NCI-H446 treated with DMSO at 0.1 percent for 48 hours (cell line): Measurements from ENCODE around the gene CD9.
"Not testable (repeated sequence)": the region's sequence is repeated elsewhere in the genome, so short reads cannot be mapped to it uniquely, and the experiment has no call there.

Experiments used
- DNase-seq: peaks from one replicate; lab custom pipeline; 2025; lab: John Stamatoyannopoulos, UW

CD9 gene

DNA sequence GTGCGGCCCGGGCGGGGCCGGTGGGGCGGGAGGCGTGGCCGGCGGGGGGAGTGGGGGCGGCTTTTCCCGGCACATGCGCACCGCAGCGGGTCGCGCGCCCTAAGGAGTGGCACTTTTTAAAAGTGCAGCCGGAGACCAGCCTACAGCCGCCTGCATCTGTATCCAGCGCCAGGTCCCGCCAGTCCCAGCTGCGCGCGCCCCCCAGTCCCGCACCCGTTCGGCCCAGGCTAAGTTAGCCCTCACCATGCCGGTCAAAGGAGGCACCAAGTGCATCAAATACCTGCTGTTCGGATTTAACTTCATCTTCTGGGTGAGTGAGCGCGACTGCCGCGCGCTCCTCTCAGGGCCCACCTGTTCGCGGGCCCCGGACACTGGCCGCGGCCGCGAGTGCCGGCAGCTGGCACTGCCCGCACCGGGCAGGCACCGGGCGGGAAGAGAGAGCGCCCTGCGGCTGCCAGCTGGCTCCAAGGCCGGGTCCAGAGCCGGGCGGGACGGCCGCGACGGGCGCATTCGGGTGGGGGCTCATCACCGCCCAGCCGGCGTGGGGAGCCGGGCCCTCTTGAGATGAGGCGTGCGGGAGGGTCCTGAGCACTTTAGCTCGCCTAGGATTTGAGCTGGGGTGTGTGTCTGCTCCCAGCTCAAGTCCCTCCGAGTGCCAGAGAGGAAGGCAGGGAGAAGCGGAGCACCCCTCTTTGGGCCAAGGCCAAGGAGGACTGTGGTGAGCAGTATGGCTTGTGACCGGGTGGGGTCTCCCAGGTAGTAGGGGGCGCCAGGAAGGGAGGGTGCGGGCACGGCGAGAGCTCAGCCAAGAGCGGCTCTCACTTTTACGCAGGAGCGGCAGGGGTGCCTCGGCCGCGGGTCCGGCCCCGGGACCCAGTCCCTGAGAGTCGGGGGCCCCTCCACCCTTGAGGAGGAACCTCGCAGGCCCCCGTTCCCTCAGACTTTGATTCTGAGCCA lies at the start of gene CD9:
Gene CD9, plus strand, starts transcription at position 145 of the 957 bp plus-strand sequence. Its CDS starts 100 bp downstream, at position 245.
- DNase-seq, result peak; percentile 33

- DNase-seq, result no peak
Observed at GRCh38 chr12:6154730-6155459, 45.3 kb upstream of the CD9 start.

DNA sequence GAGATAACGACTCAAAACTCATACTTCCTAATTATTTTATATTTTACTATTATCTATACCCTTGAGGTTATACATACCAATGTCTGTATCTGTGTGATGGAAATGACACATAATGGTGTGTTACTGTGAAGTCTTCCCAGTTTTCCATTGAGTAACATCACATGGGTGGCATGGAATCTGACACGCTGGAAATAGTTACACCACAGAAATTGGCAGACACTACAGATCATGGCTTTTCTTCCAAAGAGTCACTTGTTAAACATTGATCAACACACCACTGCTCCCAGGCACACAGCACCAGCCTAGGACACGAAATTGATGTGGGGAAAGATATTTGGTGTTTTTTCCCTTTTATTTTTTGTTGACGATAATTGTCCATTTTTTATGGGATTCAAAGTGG lies 42.7 kb upstream of the CD9 start:
- no peak for DNase-seq

DNA sequence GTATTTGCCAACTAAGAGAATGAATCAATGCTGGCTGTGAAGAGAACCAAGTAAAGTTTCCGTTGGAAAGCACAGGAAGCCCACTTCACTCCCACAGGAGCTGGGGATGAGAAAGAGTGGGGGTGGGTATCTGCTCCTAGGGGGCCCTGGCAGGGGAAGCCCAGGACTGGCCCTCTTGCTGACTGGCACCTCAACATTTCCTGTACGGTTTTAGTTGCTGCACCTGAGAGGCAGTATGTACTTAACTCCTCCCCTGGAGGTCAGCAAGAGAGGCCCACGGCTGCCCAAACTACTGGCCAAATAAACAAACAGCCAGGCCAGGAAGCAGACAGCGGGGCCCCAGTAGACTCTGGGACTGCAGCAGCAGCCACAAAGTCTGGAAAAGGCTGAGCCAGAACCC lies 41.9 kb upstream of the CD9 start:
- DNase-seq, result no peak

DNA sequence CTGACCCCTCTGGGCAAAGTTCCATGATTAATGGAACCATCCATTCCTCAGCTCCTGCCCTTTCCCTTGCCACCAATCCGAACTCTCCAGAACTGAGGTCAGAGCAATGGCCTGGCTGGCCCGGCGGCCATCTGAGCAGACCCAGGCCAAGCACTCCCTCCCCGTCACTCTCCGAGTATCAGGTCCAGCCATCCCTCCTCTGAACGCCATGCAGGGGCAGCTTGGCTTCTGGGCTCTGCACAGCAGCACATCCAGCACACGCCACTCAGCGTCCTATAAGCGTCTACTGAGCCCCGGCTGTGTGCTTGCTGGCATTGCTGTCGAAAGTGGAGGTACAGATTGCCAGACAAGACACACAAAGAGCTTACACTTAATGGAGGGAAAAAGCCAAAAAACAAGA lies 41.5 kb upstream of the CD9 start:
- DNase-seq, result no peak

DNA sequence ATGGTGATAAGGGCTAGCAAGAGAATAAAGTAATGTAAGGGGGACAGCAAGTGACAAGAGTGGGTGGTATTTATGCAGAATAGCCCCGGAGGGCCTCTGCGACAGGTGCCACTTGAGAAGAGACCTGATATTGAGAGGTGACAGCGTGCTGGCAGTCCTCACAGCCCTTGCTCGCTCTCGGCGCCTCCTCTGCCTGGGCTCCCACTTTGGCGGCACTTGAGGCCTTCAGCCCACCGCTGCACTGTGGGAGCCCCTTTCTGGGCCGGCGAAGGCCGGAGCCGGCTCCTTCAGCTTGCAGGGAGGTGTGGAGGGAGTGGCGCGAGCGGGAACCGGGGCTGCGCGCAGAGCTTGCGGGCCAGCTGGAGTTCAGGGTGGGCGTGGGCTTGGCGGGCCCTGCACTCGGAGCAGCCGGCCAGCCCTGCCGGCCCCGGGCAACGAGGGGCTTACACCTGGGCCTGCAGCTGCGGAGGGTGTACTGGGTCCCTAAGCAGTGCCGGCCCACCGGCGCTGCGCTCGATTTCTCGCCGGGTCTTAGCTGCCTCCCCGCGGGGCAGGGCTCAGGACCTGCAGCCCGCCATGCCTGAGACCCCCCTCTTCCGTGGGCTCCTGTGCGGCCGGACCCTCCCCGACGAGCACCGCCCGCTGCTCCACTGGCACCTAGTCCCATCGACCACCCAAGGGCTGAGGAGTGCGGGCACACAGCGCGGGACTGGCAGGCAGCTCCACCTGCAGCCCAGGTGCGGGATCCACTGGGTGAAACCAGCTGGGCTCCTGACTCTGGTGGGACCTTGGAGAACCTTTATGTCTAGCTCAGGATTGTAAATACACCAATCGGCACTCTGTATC lies 40.8 kb upstream of the CD9 start:
- not testable (repeated sequence) for DNase-seq

DNA sequence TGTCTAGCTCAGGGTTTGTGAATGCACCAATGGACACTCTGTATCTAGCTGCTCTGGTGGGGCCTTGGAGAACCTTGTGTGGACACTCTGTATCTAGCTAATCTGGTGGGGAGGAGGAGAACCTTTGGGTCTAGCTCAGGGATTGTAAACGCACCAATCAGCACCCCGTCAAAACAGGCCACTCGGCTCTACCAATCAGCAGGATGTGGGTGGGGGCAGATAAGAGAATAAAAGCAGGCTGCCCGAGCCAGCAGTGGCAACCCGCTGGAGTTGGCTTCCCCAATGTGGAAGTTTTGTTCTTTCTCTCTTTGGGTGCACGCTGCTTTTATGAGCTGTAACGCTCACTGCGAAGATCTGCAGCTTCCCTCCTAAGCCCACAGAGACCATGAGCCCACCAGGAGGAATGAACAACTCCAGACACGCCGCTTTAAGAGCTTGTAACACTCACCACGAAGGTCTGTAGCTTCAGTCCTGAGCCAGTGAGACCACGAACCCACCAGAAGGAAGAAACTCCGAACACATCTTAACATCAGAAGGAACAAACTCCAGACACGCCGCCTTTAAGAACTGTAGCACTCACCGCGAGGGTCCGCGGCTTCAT lies 40.1 kb upstream of the CD9 start:
- not testable (repeated sequence) for DNase-seq

DNA sequence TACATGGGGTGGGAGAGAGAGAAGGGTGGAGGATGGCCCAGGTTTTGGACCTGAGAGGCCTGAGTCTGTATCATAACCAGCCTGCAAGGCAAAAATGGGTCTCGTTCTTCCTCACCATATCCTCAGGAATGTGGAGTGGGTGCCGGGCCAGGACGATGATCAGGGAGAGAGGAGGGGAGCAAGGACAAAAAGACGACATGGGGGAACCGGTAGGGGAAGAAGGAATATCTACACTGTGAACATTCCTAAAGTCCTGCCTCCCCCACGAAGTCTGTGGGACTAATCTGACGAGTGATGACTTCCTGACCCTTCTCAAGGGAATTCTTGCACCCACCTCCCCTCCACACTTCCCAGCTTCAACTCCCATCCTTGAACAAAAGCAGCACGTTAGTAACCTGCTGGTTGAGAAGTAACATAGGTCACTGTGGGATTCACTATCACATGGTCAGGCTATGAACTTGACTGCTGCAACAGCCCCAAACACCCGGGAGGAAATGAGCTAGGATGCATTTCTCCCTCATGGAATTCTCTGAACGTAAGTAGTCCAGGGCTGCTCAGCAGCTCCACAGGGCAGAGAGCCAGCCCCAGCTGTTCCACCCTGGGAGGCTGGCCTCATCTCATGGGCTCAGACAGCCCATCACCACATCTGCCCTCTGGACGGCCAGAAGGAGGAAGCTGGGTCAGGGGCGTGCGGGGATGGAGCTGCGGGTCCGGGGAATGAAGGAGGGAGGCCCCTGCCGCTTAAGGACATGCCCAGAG lies 38.9 kb upstream of the CD9 start:
- no peak for DNase-seq

- no peak for DNase-seq
Observed at GRCh38 chr12:6163416-6164060, 36.7 kb upstream of the CD9 start.

GRCh38 chr12:6165395-6165794 lies 34.8 kb upstream of the CD9 start:
- peak; percentile 45 for DNase-seq

- no peak for DNase-seq
Observed at GRCh38 chr12:6166808-6167207, 33.4 kb upstream of the CD9 start.

GRCh38 chr12:6167327-6168280 lies 32.6 kb upstream of the CD9 start:
- DNase-seq, result no peak

GRCh38 chr12:6171409-6172015 lies 28.7 kb upstream of the CD9 start:
- DNase-seq, result no peak

- no peak for DNase-seq
Observed at GRCh38 chr12:6172086-6172485, 28.1 kb upstream of the CD9 start.

DNA sequence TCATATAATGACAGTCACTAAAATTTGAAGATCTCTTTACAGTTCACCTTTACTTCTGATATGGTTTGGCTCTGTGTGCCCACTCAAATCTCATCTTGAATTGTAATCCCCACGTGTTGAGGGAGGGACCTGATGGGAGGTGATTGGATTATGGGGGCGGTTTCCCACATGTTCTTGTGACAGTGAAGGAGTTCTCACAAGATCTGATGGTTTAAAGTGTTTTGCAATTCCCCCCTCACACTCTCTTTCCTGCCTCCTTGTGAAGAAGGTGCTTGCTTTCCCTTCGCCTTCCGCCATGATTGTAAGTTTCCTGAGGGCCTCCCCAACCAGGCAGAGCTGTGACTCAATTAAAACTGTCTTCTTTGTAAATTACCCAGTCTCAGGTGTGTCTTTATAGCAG lies 27.3 kb upstream of the CD9 start:
- DNase-seq, result no peak

- no peak for DNase-seq
Observed at GRCh38 chr12:6177642-6178358, 22.4 kb upstream of the CD9 start.

- DNase-seq, result no peak
Observed at GRCh38 chr12:6178981-6179761, 21.0 kb upstream of the CD9 start.
